Fibroblast of peridontal ligament (primary cell): ENCODE measurements around the gene HOMER2.

Experiments
- DNase-seq: peaks from one replicate; pipeline ENCODE4 v3.0.0-alpha.2; 2010; ENCODE audit errors: extremely low read depth

The HOMER2 gene

DNA sequence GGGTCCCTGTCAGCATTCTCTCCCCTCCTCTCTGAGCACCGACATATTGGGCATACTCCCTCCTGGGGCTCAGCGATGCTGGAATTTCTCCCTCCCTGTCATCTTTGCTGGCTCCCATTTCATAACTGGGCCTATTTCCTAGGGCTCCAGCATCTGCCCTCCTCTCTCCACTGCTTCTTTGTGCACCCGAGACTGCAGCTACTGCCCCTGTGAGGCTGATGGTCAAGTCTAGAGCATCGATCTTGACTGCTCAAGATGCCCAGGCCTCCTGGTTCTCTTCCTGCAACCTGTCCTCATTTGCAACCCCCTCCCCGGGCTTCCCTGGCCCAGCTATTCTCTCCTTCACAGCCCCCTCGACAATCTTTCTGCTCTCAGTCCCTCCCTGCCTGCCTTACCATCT, 89.6 kb downstream of the HOMER2 start:
- no peak for DNase-seq

- DNase-seq, result no peak
Observed at GRCh38 chr15:82858932-82859331, 93.6 kb downstream of the HOMER2 start.

GRCh38 chr15:82856397-82857170, 95.9 kb downstream of the HOMER2 start:
- no peak for DNase-seq

GRCh38 chr15:82855286-82856100, 97.0 kb downstream of the HOMER2 start:
- peak; percentile 19 for DNase-seq

GRCh38 chr15:82854554-82854953, 98.0 kb downstream of the HOMER2 start:
- no peak for DNase-seq

DNA sequence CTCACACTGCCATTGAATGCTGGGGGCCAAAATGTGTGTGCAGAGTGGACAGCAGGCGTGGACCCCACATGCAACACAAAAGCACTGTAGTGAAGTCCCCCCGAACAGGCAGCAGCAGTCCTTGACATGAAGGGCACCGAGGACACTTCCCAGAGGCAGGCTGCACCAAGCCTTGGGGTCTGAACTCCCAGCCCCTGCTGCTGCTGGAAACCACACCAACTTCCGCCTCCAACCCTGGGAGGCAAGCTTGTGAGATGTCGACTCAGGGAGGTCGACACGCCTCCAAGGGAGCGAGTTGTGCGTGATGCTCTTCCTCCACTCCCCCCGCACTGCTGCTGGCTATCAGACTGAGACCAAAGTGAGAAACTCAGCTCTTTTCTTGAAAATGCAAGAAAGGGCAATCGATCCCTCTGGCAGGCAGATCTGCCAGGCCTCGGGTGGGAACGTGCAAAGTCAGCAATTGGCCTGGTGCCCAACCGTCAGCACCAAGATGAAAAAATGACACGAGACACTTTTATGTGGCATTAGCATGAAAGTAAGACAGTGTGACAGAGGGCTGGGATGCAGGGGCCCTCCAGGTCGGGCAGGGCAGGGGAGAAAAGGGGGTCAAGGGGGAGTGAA, 99.5 kb downstream of the HOMER2 start:
- no peak for DNase-seq

DNA sequence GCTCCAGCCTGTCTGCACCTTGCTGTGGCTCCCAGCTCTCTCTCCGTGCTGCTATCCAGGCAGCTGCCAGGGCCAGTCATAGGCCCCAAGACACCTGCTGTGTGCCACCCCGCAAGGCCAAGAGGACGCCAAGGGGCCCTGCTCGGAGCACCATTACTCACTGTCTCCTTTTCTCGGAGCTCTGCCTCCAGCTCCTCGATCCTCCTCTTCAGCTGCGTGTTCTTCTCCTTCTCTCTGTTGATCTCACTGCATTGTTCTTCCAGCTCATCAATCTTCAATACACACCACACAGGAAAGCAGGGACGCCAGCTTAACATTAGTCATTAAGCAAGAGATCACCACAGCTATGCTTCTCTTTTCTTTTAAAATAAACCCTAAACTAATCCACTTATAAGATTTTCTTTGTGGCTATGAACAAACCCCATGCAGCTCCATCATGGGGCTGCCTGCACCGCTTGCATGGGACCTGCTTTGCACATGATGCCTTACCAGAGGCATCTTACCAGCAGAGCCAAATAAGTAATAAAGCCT, 100.5 kb downstream of the HOMER2 start:
- DNase-seq, result peak; percentile 47

GRCh38 chr15:82851306-82851850, 101.1 kb downstream of the HOMER2 start:
- DNase-seq, result no peak

GRCh38 chr15:82850731-82851130, 101.8 kb downstream of the HOMER2 start:
- DNase-seq, result no peak

DNA sequence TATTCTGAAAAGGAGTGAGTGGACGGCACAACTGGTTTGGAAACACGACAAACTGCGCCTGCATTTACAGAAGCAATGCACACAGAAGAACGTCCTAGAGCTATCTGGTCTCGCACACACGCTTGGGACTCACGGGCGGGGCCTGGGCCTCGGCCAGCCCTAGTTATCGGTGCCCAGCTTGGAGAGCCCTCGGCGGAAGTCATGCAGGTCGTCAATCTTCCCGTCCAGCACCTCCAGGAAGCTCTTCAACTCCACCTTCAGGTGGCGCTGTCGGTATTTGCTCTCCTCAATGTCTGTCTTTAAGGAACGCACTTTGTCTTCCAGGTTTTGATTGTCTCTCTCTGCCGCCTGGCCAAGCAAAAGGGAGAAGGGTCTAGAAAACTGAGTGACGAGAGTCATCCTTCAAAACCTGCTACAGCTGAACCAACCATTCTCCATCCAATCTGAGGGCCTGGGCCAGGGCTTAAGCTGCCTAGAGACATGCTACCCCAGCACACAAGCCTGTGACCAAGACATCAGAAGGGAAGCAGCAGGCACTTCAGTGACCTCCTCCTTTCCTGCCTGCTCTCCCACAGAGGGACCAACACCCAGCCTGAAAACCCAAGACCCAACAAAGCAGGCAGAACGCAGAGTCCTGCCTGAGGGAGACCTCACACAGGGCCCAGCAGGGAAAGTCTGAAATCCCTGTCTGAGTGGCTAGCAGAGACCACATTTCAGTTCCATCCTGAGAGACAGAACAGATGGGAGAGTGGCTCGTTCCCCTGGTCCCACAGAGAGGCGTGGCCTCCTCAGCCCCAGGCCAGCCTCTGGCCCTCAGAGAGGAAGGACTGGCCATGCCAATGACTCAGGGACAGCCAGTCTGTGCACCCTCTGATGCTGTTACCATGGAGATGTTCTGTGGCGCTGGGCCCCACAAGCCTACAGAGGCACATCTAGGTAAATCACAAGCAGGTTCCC, 102.7 kb downstream of the HOMER2 start:
- DNase-seq, result peak; percentile 89

DNA sequence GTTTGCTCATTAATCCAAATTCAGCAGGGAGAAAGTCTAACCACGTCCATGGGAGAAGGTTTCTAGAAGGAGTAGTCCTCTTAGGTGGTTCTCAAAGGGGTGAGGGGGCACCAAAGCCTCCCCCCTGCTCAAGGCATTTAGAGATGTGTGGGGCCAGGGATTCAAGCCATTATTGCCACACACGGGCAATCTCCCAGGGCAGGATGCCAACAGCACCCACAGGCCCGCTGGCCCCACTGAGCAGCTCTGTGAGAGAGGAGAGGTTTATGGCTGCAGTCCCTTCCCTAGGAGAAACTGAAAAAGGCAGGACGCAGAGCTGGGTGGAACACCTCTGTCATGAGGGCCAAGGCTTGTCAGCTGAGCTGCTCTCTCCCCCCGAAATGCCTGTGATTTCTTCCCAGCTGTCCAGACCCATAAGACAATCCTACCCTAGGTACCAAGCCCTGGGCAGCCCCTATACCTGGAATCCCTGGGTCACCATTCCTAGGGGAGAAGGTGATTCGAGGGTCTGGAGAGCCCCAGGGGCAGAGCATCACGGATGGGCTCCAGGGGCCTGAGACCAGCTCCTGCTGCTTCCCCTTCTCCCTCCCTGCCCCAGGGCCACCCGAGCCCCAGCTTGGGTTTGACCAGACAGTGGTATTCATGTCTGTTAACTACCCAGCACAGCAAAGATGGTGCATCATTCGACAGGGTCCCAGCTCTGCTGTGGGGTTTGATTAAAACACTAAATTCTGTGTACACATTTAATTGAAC, 104.1 kb downstream of the HOMER2 start:
- DNase-seq, result no peak

- DNase-seq, result no peak
Observed at GRCh38 chr15:82847703-82848102, 104.8 kb downstream of the HOMER2 start.

DNA sequence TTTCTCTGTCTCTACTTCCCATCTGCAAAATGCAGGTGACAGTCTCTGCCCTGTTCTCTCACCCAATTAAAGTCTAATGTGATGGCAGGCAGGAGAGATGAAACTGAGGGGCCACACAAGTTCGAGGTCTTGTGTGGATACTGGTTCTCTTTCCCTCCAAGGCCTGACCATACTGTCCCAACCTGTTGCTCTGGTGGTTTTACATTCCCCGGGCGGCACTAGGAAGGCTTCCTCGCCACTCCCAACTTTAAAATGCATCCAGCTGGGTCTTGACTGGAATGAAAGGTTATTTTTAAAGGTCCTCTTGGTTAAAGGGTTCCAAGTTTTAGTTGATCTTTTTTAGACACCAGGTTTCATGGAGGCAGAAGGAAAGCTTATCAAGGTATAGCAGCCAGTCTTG, 105.9 kb downstream of the HOMER2 start:
- no peak for DNase-seq

- no peak for DNase-seq
Observed at GRCh38 chr15:82845686-82846085, 106.8 kb downstream of the HOMER2 start.

DNA sequence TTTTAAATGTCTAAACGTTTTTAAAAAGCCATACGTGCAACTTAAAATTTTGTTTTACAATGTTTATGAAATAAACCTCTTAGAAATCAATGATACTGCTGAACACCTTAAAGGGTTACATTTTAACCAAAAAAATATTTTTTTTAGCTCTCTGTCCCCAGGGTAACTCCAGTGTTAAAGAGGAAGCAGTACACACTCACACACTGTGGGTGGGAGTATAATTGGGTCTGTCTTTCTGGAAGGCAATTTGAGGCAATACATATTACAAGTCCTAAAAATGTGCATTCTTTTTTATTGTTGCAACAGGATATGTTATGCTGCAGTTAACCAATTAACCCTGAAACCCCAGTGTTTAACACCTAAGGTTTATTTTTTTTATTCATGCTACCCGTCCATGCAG, 109.0 kb downstream of the HOMER2 start:
- no peak for DNase-seq

GRCh38 chr15:82840166-82840565, 112.4 kb downstream of the HOMER2 start:
- no peak for DNase-seq

GRCh38 chr15:82839136-82839535, 113.4 kb downstream of the HOMER2 start:
- no peak for DNase-seq

GRCh38 chr15:82838096-82838735, 114.3 kb downstream of the HOMER2 start:
- DNase-seq, result no peak

- no peak for DNase-seq
Observed at GRCh38 chr15:82835391-82835917, 117.1 kb downstream of the HOMER2 start.

GRCh38 chr15:82833362-82833682, 119.2 kb downstream of the HOMER2 start:
- DNase-seq, result no peak
